Measurements from ENCODE around the gene MNX1. TPM values are rescaled to one million over a fixed set of nuclear protein-coding genes. Genes with fewer than 3 reads are reported as not detected.

MNX1 gene
- total RNA-seq, 1 donor from 2014 or later: 2.1 TPM

DNA sequence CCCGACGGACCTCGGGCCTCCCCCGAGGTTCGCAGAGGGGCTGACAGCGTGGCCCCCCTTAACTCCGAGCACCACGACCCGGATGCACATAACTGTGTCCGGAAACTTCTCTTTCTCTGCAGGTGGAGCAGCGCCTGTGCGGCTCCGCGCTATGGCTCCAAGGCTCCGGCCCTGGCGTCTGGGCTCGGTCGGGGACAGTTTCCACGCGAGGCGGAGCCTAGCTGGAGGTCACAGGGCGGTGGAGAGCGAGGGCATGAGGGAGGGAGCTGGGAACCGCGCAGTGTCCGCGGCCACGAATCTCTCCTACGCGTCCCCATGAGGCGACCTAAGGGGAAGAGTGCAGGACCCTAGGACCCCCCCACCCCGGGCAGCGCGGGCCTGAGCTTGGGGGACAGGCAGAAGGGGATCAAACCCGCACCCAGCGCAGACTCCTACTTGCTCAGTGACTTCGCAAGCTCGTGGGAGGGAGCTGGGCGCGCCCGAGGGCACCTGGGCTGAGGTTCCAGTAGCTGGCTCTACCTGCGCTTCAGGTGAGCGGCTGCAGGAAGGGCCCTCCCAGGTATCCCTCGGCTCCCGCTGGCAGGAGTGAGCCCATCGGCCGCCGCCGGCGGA lies 8.6 kb upstream of the MNX1 start:
- no peak for DNase-seq (ENCODE audit: low read depth)
- no peak overlapping the region for H3K4me3 ChIP-seq (ENCODE audit: low read depth, low read length)

DNA sequence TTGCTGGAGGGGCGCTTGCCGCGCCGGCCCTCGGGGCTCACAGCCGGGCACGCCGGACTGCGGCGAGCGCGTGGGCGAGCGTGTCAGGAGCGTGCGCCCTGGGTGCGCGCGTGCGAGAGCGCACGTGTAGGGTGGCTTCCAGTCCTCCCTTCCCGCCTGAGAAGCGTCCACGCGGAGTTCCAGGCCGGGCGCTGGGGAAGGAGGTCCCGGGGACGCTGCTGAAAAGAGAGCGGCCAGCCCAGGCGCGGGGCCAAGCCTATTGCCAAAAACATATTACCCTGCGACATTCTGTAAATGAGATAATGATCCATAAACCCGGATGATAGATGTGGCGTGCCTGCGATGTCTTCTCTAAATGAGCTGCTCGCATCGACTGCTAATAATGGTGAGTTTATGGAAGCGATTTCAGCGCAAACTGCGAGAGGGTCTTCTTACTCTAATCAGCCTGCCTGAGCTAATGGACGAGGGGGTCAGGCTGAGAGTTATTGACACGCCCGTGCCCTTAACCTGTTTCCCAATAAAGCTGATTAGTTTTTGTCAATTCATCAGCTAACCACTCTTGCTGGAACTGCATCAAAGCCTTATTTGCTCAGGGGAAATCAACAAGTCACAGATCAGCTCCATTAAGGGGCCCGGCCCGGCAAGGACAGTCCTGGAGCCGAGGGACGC lies 8.0 kb upstream of the MNX1 start:
- no peak for TF ChIP-seq CTCF (conservative IDR thresholded peaks at IDR 0.05; ENCODE audit: low read depth, low read length)
- no peak for DNase-seq (ENCODE audit: low read depth)
- no peak overlapping the region for H3K4me3 ChIP-seq (ENCODE audit: low read depth, low read length)

More for the DNA sequence above, 8.6 kb upstream of the MNX1 start:
- TF ChIP-seq CTCF (conservative IDR thresholded peaks at IDR 0.05; ENCODE audit: low read depth, low read length): no peak

DNA sequence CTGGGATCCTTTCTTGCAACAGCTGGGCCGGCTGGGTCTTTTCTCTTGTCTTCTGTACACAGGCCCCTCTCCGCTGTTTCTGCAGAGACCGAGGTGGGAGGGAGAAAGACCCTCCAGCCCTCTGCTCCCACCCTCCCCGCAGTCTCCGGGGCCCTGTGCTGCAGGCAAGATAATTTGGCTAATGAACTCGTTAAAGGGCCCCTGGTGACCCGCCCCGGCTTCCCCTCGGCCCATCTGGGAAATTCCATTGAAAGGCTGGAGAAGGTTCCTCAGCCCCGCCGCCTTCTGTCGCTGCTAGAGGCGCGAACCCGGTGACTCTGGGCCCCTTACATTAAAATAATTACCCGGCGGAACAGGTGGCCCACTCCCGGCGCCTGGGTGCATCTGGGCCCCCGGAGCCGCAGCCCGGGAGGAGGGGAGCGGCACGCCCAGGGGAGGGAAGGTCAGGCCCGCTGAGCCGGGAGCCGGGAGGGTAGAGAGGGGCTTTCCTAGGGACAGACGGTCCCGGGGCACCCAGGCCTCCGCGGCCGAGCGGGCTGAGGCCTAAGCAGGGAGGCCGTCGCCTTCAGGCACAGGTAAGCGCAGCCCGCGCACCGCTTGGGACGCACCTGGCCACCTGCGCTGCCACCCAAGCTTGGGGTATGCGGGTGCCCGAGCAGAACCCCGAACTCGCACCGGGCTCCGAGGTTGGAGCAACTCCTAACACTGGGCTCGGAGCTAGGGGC lies 7.3 kb upstream of the MNX1 start:
- no peak for TF ChIP-seq CTCF (conservative IDR thresholded peaks at IDR 0.05; ENCODE audit: low read depth, low read length)
- no peak for DNase-seq (ENCODE audit: low read depth)
- H3K4me3 ChIP-seq (ENCODE audit: low read depth, low read length): no peak overlapping the region

GRCh38 chr7:157017149-157017548 lies 6.7 kb upstream of the MNX1 start:
- no peak for TF ChIP-seq CTCF (conservative IDR thresholded peaks at IDR 0.05; ENCODE audit: low read depth, low read length)
- H3K4me3 ChIP-seq (ENCODE audit: low read depth, low read length): no peak overlapping the region
- DNase-seq (ENCODE audit: low read depth): no peak

DNA sequence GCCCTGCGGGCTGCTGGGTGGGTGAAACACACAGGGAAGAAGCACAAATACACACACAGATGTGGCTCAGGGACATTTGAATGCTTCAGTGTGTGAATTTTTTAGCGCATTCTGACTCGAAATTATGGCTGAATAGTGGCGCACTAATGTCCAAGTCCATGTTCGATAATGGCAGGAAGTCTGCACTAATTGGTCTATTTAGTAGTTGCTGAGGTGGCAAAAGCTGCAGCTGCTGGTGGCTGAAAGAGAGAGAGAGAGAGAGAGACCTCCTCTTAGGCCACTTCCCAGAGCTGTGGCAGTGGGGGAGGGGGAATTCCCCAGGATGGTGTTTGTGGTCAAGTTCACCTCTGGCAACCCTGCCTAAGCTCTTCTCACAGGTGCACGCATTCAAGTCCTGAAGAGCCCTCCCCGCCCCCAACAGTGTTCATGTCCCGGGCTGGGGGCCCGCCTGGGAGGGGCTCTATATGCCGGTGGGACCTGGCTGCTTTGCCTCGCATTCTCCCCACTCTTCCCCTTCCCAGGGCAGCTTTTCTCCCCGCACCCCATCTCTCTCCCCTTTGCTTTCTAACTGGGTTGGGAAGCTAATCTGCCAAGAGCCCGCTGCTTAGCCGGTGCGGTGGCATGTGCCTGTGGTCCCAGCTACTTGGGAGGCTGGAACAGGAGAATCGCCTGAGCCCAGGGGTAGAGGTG lies 6.0 kb upstream of the MNX1 start:
- H3K4me3 ChIP-seq (ENCODE audit: low read depth, low read length): no peak overlapping the region
- no peak for DNase-seq (ENCODE audit: low read depth)
- no peak for TF ChIP-seq CTCF (conservative IDR thresholded peaks at IDR 0.05; ENCODE audit: low read depth, low read length)

DNA sequence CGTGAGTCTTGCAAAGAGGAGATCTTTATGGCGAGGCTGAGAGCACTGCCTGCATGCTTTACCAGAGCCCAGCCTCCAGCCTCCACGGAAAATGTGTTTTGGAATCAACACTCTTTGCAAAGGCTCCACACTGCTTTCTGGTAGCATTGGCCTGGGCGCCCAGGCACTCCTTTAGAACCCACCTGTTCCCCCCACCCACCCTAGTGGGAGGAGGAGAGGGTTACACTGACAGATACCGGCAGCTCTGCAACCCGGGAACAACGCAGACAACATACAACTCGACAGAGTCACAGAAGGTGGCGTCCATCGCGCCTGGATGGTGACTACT lies 5.5 kb upstream of the MNX1 start:
- H3K4me3 ChIP-seq (ENCODE audit: low read depth, low read length): no peak overlapping the region
- no peak for TF ChIP-seq CTCF (conservative IDR thresholded peaks at IDR 0.05; ENCODE audit: low read depth, low read length)
- no peak for DNase-seq (ENCODE audit: low read depth)
